ENCODE data around the gene PALD1.
"Not testable (repeated sequence)": the region's sequence is repeated elsewhere in the genome, so short reads cannot be mapped to it uniquely, and the experiment has no call there.

PALD1 gene

GRCh38 chr10:70575874-70576802 lies 97.6 kb downstream of the PALD1 start:
- peak; percentile 16 for DNase-seq

GRCh38 chr10:70576803-70577517 lies 98.4 kb downstream of the PALD1 start:
- DNase-seq = peak; percentile 13

GRCh38 chr10:70578371-70578947 lies 99.9 kb downstream of the PALD1 start:
- peak; percentile 52 for DNase-seq

- no peak for DNase-seq
Observed at GRCh38 chr10:70579234-70580002, 100.9 kb downstream of the PALD1 start.

- not testable (repeated sequence) for DNase-seq
Observed at GRCh38 chr10:70581176-70581575, 102.6 kb downstream of the PALD1 start.

- no peak for DNase-seq
Observed at GRCh38 chr10:70582793-70583668, 104.5 kb downstream of the PALD1 start.

GRCh38 chr10:70583669-70584037 lies 105.1 kb downstream of the PALD1 start:
- DNase-seq = no peak

- DNase-seq = no peak
Observed at GRCh38 chr10:70584366-70584765, 105.8 kb downstream of the PALD1 start.

- peak; percentile 11 for DNase-seq
Observed at GRCh38 chr10:70584909-70585544, 106.5 kb downstream of the PALD1 start.

- no peak for DNase-seq
Observed at GRCh38 chr10:70585578-70586169, 107.1 kb downstream of the PALD1 start.

- DNase-seq = no peak
Observed at GRCh38 chr10:70586348-70586930, 107.9 kb downstream of the PALD1 start.

- no peak for DNase-seq
Observed at GRCh38 chr10:70587045-70587658, 108.6 kb downstream of the PALD1 start.

- DNase-seq = no peak
Observed at GRCh38 chr10:70588255-70588654, 109.7 kb downstream of the PALD1 start.

GRCh38 chr10:70588859-70589570 lies 110.4 kb downstream of the PALD1 start:
- DNase-seq = no peak

GRCh38 chr10:70589762-70590654 lies 111.4 kb downstream of the PALD1 start:
- peak; percentile 68 for DNase-seq

- DNase-seq = no peak
Observed at GRCh38 chr10:70590655-70591416, 112.3 kb downstream of the PALD1 start.

GRCh38 chr10:70592186-70592735 lies 113.7 kb downstream of the PALD1 start:
- DNase-seq = no peak

Measured in HCEC 1CT (cell line).